HG03520 (cell line): ENCODE measurements around the gene PLEKHA5.
"Not testable (repeated sequence)": the region's sequence is repeated elsewhere in the genome, so short reads cannot be mapped to it uniquely, and the experiment has no call there.

Source experiments
- ATAC-seq: cut with Tn5 transposase; IDR thresholded peaks from one replicate; pipeline ENCODE4 v1.9.1; 2021; ENCODE audit warnings: mild to moderate bottlenecking, moderate library complexity; ENCODE audit not compliant: unreplicated experiment

Gene PLEKHA5

GRCh38 chr12:19224746-19225145, 95.2 kb downstream of the PLEKHA5 start:
- no peak for ATAC-seq

- ATAC-seq: no peak
Observed at GRCh38 chr12:19227190-19227879, 97.8 kb downstream of the PLEKHA5 start.

- no peak for ATAC-seq
Observed at GRCh38 chr12:19227880-19228210, 98.3 kb downstream of the PLEKHA5 start.

GRCh38 chr12:19229021-19229420, 99.5 kb downstream of the PLEKHA5 start:
- not testable (repeated sequence) for ATAC-seq

GRCh38 chr12:19230299-19230866, 100.8 kb downstream of the PLEKHA5 start:
- no peak for ATAC-seq

- no peak for ATAC-seq
Observed at GRCh38 chr12:19230896-19231295, 101.4 kb downstream of the PLEKHA5 start.

- ATAC-seq: no peak
Observed at GRCh38 chr12:19234171-19234704, 104.7 kb downstream of the PLEKHA5 start.

GRCh38 chr12:19234981-19235871, 105.7 kb downstream of the PLEKHA5 start:
- ATAC-seq: no peak

- no peak for ATAC-seq
Observed at GRCh38 chr12:19236656-19237055, 107.1 kb downstream of the PLEKHA5 start.

GRCh38 chr12:19238540-19238939, 109.0 kb downstream of the PLEKHA5 start:
- ATAC-seq: no peak

- ATAC-seq: no peak
Observed at GRCh38 chr12:19239102-19239501, 109.6 kb downstream of the PLEKHA5 start.

- no peak for ATAC-seq
Observed at GRCh38 chr12:19239616-19240234, 110.2 kb downstream of the PLEKHA5 start.

GRCh38 chr12:19242581-19242980, 113.0 kb downstream of the PLEKHA5 start:
- no peak for ATAC-seq

- ATAC-seq: no peak
Observed at GRCh38 chr12:19243551-19243950, 114.0 kb downstream of the PLEKHA5 start.

- ATAC-seq: no peak
Observed at GRCh38 chr12:19244312-19244711, 114.8 kb downstream of the PLEKHA5 start.

GRCh38 chr12:19245106-19245505, 115.6 kb downstream of the PLEKHA5 start:
- ATAC-seq: no peak

GRCh38 chr12:19245666-19246065, 116.1 kb downstream of the PLEKHA5 start:
- ATAC-seq: no peak

- ATAC-seq: no peak
Observed at GRCh38 chr12:19246933-19247332, 117.4 kb downstream of the PLEKHA5 start.

GRCh38 chr12:19248929-19249602, 119.5 kb downstream of the PLEKHA5 start:
- ATAC-seq: no peak

GRCh38 chr12:19251481-19252132, 122.1 kb downstream of the PLEKHA5 start:
- ATAC-seq: no peak
